HCT116 (cell line): ENCODE results near the gene PIK3R1. TPM values are rescaled to one million over a fixed set of nuclear protein-coding genes. Genes with fewer than 3 reads are reported as not detected.

Experiments used
- ATAC-seq: fragments of 200-7000 bp; cut with Tn5 transposase; 2 replicates; pipeline ENCODE4 v1.9.1; 2020; ENCODE audit warnings: mild to moderate bottlenecking, moderate library complexity
- BruUV-seq: library from RNA; stranded (reverse); fragments of 400-500 nt; replicated peaks from 2 replicates; lab custom pipeline; 2021; lab: Mats Ljungman, UMichigan
- CTCF ChIA-PET: fragments of 300-600 bp; sonication (Branson Sonifier 250); formaldehyde crosslinking; loops from one replicate; lab custom pipeline; 2021; ENCODE audit warnings: antibody characterized with exemption; lab: Charles Lee
- POLR2A ChIA-PET: fragments of 300-600, 350-600 bp; sonication (Branson Sonifier 250); formaldehyde crosslinking; loops from one replicate; lab custom pipeline; 2021; ENCODE audit warnings: antibody characterized with exemption; lab: Charles Lee
- RAD21 ChIA-PET, 2 experiments: fragments of 300-600 bp; sonication (Branson Sonifier 250); formaldehyde crosslinking; loops; one replicate each; lab custom pipeline; 2023; ENCODE audit warnings: low total read pairs in 2 of 2; ENCODE audit not compliant: uncharacterized antibody in 2 of 2, unreplicated experiment in 2 of 2, low non-redundant PET in 1 of 2; lab: Charles Lee
- DNase-seq: peaks from one replicate; pipeline ENCODE4 v3.0.0-alpha.2; 2010; ENCODE audit warnings: low read depth, low spot score
- H2AFZ ChIP-seq: fragments of 200-600 bp; shearing (Covaris generic), sonication (generic); 2 replicates; pipeline ENCODE4 v1.6.1; 2017; ENCODE audit warnings: low read depth, mixed run types, mixed read lengths, antibody characterized with exemption, low read length; ENCODE audit not compliant: poor library complexity, severe bottlenecking
- H3K27ac ChIP-seq: 2 replicates; pipeline ENCODE4 v1.5.1; 2012; ENCODE audit warnings: low read depth, low read length
- H3K27me3 ChIP-seq: fragments of 200-600 bp; sonication (generic); 2 replicates; pipeline ENCODE4 v1.6.1; 2016; ENCODE audit warnings: mixed run types, low read length, mixed read lengths; ENCODE audit not compliant: insufficient read depth
- H3K36me3 ChIP-seq, 2 experiments: fragments of 200-500 bp in 1 of 2; fragments of 200-600 bp in 1 of 2; sonication (Bioruptor generic) in 1 of 2; sonication (generic) in 1 of 2; 2 replicates each; pipeline versions ENCODE4 v1.5.1 to v1.6.1; 2014 to 2016; ENCODE audit warnings: low read length in 2 of 2, inconsistent platforms in 1 of 2, mixed read lengths in 1 of 2, mixed run types in 1 of 2; ENCODE audit not compliant: insufficient read depth in 2 of 2, control insufficient read depth in 1 of 2
- H3K4me1 ChIP-seq, 2 experiments: fragments of 200-600 bp in 1 of 2; sonication (generic) in 1 of 2; 2 replicates each; pipeline versions ENCODE4 v1.5.1 to v1.6.1; 2012 to 2017; ENCODE audit warnings: low read length in 2 of 2, inconsistent platforms in 1 of 2, mild to moderate bottlenecking in 1 of 2, mixed read lengths in 1 of 2, mixed run types in 1 of 2, moderate library complexity in 1 of 2; ENCODE audit not compliant: insufficient read depth in 2 of 2, control insufficient read depth in 1 of 2
- H3K4me2 ChIP-seq: fragments of 200-600 bp; sonication (generic); 2 replicates; pipeline ENCODE4 v1.6.1; 2017; ENCODE audit warnings: mixed run types, low read length, mixed read lengths
- H3K4me3 ChIP-seq, 2 experiments: fragments of 200-600 bp in 1 of 2; sonication (generic) in 1 of 2; replicated peaks in 1 of 2; 2 replicates each; pipeline ENCODE4 v1.5.1; 2011 to 2016; ENCODE audit warnings: low read length in 2 of 2, control low read depth in 1 of 2, low read depth in 1 of 2, mild to moderate bottlenecking in 1 of 2, mixed read lengths in 1 of 2, mixed run types in 1 of 2
- H3K79me2 ChIP-seq: fragments of 200-600 bp; sonication (generic); 2 replicates; pipeline ENCODE4 v1.6.1; 2017; ENCODE audit warnings: mild to moderate bottlenecking, mixed run types, low read length, moderate library complexity, mixed read lengths; ENCODE audit not compliant: insufficient read depth
- H3K9ac ChIP-seq: fragments of 200-600 bp; sonication (generic); 2 replicates; pipeline ENCODE4 v1.6.1; 2016; ENCODE audit warnings: low read length, mixed read lengths
- H3K9me2 ChIP-seq: fragments of 200-600 bp; sonication (generic), shearing (Covaris generic); 2 replicates; pipeline ENCODE4 v1.6.1; 2017; ENCODE audit warnings: mixed run types, mild to moderate bottlenecking, moderate library complexity; ENCODE audit not compliant: insufficient read depth
- H3K9me3 ChIP-seq, 2 experiments: fragments of 200-500 bp in 1 of 2; fragments of 200-600 bp in 1 of 2; sonication (Bioruptor generic) in 1 of 2; sonication (generic) in 1 of 2; 2 replicates each; pipeline ENCODE4 v1.6.1; 2014 to 2017; ENCODE audit warnings: low read length in 2 of 2, mixed read lengths in 2 of 2, inconsistent platforms in 1 of 2, low read depth in 1 of 2, mild to moderate bottlenecking in 1 of 2, mixed run types in 1 of 2, moderate library complexity in 1 of 2; ENCODE audit not compliant: control insufficient read depth in 1 of 2, insufficient read depth in 1 of 2
- H4K20me1 ChIP-seq: fragments of 200-600 bp; sonication (generic), shearing (Covaris generic); 2 replicates; pipeline ENCODE4 v1.6.1; 2017; ENCODE audit warnings: mixed run types, mild to moderate bottlenecking, moderate library complexity; ENCODE audit not compliant: insufficient read depth
- CEBPB ChIP-seq: IDR thresholded peaks from 2 replicates; pipeline ENCODE4 v1.6.1; 2012; ENCODE audit warnings: low read depth
- CTCF ChIP-seq, 3 experiments: fragments of 200-600 bp in 1 of 3; sonication (generic) in 1 of 3; IDR thresholded peaks in 2 of 3; conservative IDR thresholded peaks in 1 of 3; 2 replicates each; pipeline ENCODE4 v1.5.1; 2012 to 2017; ENCODE audit warnings: low read depth in 2 of 3, low read length in 2 of 3, antibody characterized with exemption in 1 of 3, borderline replicate concordance in 1 of 3, control low read depth in 1 of 3, mild to moderate bottlenecking in 1 of 3, mixed read lengths in 1 of 3, mixed run types in 1 of 3, moderate library complexity in 1 of 3; ENCODE audit not compliant: insufficient read depth in 1 of 3
- EZH2phosphoT487 ChIP-seq: fragments of 200-600 bp; IDR thresholded peaks from 2 replicates; pipeline ENCODE4 v1.6.1; 2018; ENCODE audit warnings: antibody characterized with exemption, borderline replicate concordance
- POLR2AphosphoS5 ChIP-seq: IDR thresholded peaks from 2 replicates; pipeline ENCODE4 v1.6.1; 2011; ENCODE audit warnings: mild to moderate bottlenecking, low read depth, low read length, moderate library complexity
- SRF ChIP-seq: IDR thresholded peaks from 2 replicates; pipeline ENCODE4 v1.6.1; 2012; ENCODE audit warnings: low read depth
- TCF7L2 ChIP-seq: IDR thresholded peaks from 2 replicates; pipeline ENCODE4 v1.7.0; 2011; ENCODE audit warnings: borderline replicate concordance, inconsistent platforms; ENCODE audit not compliant: insufficient read depth, insufficient read length; ENCODE audit errors: extremely low read depth
- intact Hi-C: fragments of 100-400 bp; cut with micrococcal nuclease; formaldehyde crosslinking; loops from 2 replicates; pipeline ENCODE4 v1.10.0; 2022
- total RNA-seq: library from RNA; stranded (reverse); gene quantifications from one replicate; pipeline ENCODE4 v1.2.1, GENCODE V29; 2021; ENCODE audit not compliant: unreplicated experiment
- TF ChIP-seq, protein P1 (sequence below): IDR thresholded peaks from 2 replicates; pipeline ENCODE4 v1.6.1; 2011; ENCODE audit warnings: mild to moderate bottlenecking, low read length, moderate library complexity; ENCODE audit not compliant: insufficient replicate concordance; ENCODE audit errors: extremely low read depth

Gene PIK3R1
- total RNA-seq, 1 experiment from 2014 or later, result 7.2 TPM

DNA sequence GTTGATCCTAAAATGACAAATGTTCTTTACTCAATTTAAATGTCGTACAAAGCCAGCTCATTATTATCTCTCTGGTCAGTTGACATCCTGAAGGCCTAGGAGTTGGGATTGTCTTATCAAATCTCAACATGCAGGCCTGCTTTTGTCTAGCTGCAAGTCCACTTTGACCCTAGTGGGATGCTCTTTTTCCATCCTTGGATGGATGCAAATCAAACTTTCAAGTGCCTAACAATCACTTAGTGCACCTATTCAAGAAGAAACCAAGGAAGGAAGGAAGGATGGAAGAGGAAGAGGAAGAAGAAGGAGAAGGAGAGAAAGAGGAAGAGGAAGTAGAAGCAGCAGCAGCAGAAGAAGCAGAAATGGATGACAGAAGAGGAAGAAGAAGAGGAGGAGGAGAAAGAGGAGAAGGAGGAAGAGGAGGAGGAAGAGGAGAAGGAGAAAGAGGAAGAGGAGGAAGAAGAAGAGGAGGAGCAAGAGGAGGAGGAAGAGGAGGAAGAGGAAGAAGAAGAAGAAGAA, 109.6 kb downstream of the PIK3R1 start:
- H3K9me2 ChIP-seq, result no peaks in the 10 kb centered on the region
- H4K20me1 ChIP-seq, result no peaks in the 10 kb centered on the region
- intact Hi-C loops, result no loop called here
- no peak overlapping the region for H3K4me2 ChIP-seq
- BruUV-seq, result no TSS peak
- no peak overlapping the region for H3K9ac ChIP-seq
- no peak for DNase-seq
- H3K4me1 ChIP-seq, result peaks cover 2 to 9% of the 10 kb centered on the region in 2 experiments; a peak in 3 of 4 replicates
- no peaks in the 10 kb centered on the region for H3K36me3 ChIP-seq
- no peaks in the 10 kb centered on the region for H3K27me3 ChIP-seq
- TF ChIP-seq CTCF (IDR thresholded peaks at IDR 0.05 in 2 of 3, conservative IDR thresholded peaks at IDR 0.05 in 1 of 3; ENCODE audit: borderline replicate concordance in 1 of 3, insufficient read depth in 1 of 3, low read depth in 2 of 3, low read length in 2 of 3), result no peak
- no peak for TF ChIP-seq EZH2phosphoT487
- no peak for TF ChIP-seq POLR2AphosphoS5
- TF ChIP-seq SRF, result no peak
- TF ChIP-seq TCF7L2, result no peak
- TF ChIP-seq, protein P1, sequence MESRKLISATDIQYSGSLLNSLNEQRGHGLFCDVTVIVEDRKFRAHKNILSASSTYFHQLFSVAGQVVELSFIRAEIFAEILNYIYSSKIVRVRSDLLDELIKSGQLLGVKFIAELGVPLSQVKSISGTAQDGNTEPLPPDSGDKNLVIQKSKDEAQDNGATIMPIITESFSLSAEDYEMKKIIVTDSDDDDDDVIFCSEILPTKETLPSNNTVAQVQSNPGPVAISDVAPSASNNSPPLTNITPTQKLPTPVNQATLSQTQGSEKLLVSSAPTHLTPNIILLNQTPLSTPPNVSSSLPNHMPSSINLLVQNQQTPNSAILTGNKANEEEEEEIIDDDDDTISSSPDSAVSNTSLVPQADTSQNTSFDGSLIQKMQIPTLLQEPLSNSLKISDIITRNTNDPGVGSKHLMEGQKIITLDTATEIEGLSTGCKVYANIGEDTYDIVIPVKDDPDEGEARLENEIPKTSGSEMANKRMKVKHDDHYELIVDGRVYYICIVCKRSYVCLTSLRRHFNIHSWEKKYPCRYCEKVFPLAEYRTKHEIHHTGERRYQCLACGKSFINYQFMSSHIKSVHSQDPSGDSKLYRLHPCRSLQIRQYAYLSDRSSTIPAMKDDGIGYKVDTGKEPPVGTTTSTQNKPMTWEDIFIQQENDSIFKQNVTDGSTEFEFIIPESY, result no peak
- TF ChIP-seq CEBPB, result no peak
- H3K9me3 ChIP-seq, result no peaks in the 10 kb centered on the region
- no peak overlapping the region for H2AFZ ChIP-seq
- no peak overlapping the region for H3K27ac ChIP-seq
- H3K79me2 ChIP-seq, result no peaks in the 10 kb centered on the region
- ChIA-PET CTCF (no interaction called here), POLR2A (no interaction called here), RAD21 (no interaction called here)
- no peak overlapping the region for H3K4me3 ChIP-seq
- no peak for ATAC-seq
